Astrocyte of the spinal cord (primary cell): ENCODE data around the gene NBL1.

Experiments
- DNase-seq: peaks from one replicate; pipeline ENCODE4 v3.0.0; 2011; ENCODE audit warnings: low read depth, low spot score
- H3K4me3 ChIP-seq: 2 replicates; pipeline ENCODE4 v1.5.1; 2011; ENCODE audit warnings: low read depth, mild to moderate bottlenecking, low read length, moderate library complexity
- CTCF ChIP-seq: IDR thresholded peaks from 2 replicates; pipeline ENCODE4 v1.5.1; 2012; ENCODE audit warnings: low read depth, mild to moderate bottlenecking, low read length, inconsistent platforms
- in situ Hi-C: cut with HindIII; loops from 2 replicates; pipeline ENCODE4 v1.10.0; 2017; ENCODE audit warnings: low sequenced_read_pairs

Gene NBL1

GRCh38 chr1:19676438-19676922, 32.4 kb downstream of the NBL1 start:
- in situ Hi-C loops: no loop called here
- DNase-seq: peak; percentile 53

GRCh38 chr1:19678493-19678892, 34.4 kb downstream of the NBL1 start:
- DNase-seq: no peak
- TF ChIP-seq CTCF: no peak
- H3K4me3 ChIP-seq: no peak overlapping the region
- in situ Hi-C loops: no loop called here

More at GRCh38 chr1:19676438-19676922, 32.4 kb downstream of the NBL1 start:
- TF ChIP-seq CTCF: no peak
- no peak overlapping the region for H3K4me3 ChIP-seq

DNA sequence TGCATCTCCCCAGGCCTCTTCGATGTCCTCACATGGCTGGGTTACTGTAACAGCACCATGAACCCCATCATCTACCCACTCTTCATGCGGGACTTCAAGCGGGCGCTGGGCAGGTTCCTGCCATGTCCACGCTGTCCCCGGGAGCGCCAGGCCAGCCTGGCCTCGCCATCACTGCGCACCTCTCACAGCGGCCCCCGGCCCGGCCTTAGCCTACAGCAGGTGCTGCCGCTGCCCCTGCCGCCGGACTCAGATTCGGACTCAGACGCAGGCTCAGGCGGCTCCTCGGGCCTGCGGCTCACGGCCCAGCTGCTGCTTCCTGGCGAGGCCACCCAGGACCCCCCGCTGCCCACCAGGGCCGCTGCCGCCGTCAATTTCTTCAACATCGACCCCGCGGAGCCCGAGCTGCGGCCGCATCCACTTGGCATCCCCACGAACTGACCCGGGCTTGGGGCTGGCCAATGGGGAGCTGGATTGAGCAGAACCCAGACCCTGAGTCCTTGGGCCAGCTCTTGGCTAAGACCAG, 34.9 kb downstream of the NBL1 start:
- no peak for TF ChIP-seq CTCF
- in situ Hi-C loops: no loop called here
- no peak for DNase-seq
- H3K4me3 ChIP-seq: no peak overlapping the region

DNA sequence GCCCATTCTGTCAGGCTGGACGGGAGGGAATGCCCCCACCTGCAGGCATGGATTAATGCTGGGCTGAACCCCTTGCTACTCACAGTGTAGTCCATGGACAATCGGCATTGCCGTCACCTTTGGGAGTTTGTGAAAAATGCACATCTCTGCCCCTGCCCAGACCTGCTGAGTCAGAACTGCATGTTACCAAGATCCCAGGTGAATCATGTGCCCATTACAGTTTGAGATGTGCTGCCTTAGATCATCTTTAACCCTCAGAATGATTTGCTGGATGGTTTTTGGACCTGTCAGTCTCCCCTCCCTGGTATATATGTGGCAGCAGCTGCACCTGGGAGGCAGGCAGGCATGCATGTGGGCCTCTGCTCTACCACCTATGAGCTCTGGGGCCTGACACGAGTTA, 35.6 kb downstream of the NBL1 start:
- no peak for DNase-seq
- in situ Hi-C loops: no loop called here

DNA sequence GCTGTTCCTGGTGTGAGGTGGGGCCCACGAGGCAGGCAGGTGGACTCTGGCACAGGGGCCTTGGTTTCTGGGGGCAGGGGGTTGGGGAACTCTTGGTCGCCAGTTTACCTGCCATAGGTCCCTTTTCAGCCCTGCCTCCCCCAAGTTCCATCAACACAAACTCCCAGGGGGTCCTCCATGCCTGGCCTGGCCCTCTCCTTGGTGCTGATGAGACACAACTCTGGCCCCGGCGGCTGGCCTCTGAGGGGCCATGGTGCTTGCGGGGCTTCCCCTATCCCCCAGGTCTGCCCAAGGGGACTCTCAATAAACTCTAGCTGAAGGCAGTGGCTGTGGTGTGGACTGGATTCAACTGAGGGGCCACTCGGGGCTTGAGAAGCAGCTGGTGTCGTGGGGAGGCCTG, 36.5 kb downstream of the NBL1 start:
- no peak for TF ChIP-seq CTCF
- no peak for DNase-seq
- H3K4me3 ChIP-seq: no peak overlapping the region
- in situ Hi-C loops: no loop called here

More for the DNA sequence above, 35.6 kb downstream of the NBL1 start:
- H3K4me3 ChIP-seq: no peak overlapping the region
- no peak for TF ChIP-seq CTCF

- in situ Hi-C loops: no loop called here
- H3K4me3 ChIP-seq: no peak overlapping the region
- no peak for TF ChIP-seq CTCF
- peak; percentile 63 for DNase-seq
These were observed 38.1 kb downstream of the NBL1 start for GRCh38 chr1:19682257-19682656.
